HCT116 (cell line): ENCODE measurements around the gene PDE6A. TPM values are rescaled to one million over a fixed set of nuclear protein-coding genes. Genes with fewer than 3 reads are reported as not detected.

Experiments used
- ATAC-seq: fragments of 200-7000 bp; cut with Tn5 transposase; 2 replicates; pipeline ENCODE4 v1.9.1; 2020; ENCODE audit warnings: mild to moderate bottlenecking, moderate library complexity
- BruUV-seq: library from RNA; stranded (reverse); fragments of 400-500 nt; replicated peaks from 2 replicates; lab custom pipeline; 2021; lab: Mats Ljungman, UMichigan
- CTCF ChIA-PET: fragments of 300-600 bp; sonication (Branson Sonifier 250); formaldehyde crosslinking; loops from one replicate; lab custom pipeline; 2021; ENCODE audit warnings: antibody characterized with exemption; lab: Charles Lee
- POLR2A ChIA-PET: fragments of 300-600, 350-600 bp; sonication (Branson Sonifier 250); formaldehyde crosslinking; loops from one replicate; lab custom pipeline; 2021; ENCODE audit warnings: antibody characterized with exemption; lab: Charles Lee
- RAD21 ChIA-PET, 2 experiments: fragments of 300-600 bp; sonication (Branson Sonifier 250); formaldehyde crosslinking; loops; one replicate each; lab custom pipeline; 2023; ENCODE audit warnings: low total read pairs in 2 of 2; ENCODE audit not compliant: uncharacterized antibody in 2 of 2, unreplicated experiment in 2 of 2, low non-redundant PET in 1 of 2; lab: Charles Lee
- DNase-seq: peaks from one replicate; pipeline ENCODE4 v3.0.0-alpha.2; 2010; ENCODE audit warnings: low read depth, low spot score
- H2AFZ ChIP-seq: fragments of 200-600 bp; shearing (Covaris generic), sonication (generic); 2 replicates; pipeline ENCODE4 v1.6.1; 2017; ENCODE audit warnings: low read depth, mixed run types, mixed read lengths, antibody characterized with exemption, low read length; ENCODE audit not compliant: poor library complexity, severe bottlenecking
- H3K27ac ChIP-seq: 2 replicates; pipeline ENCODE4 v1.5.1; 2012; ENCODE audit warnings: low read depth, low read length
- H3K27me3 ChIP-seq: fragments of 200-600 bp; sonication (generic); 2 replicates; pipeline ENCODE4 v1.6.1; 2016; ENCODE audit warnings: mixed run types, low read length, mixed read lengths; ENCODE audit not compliant: insufficient read depth
- H3K36me3 ChIP-seq, 2 experiments: fragments of 200-500 bp in 1 of 2; fragments of 200-600 bp in 1 of 2; sonication (Bioruptor generic) in 1 of 2; sonication (generic) in 1 of 2; 2 replicates each; pipeline versions ENCODE4 v1.5.1 to v1.6.1; 2014 to 2016; ENCODE audit warnings: low read length in 2 of 2, inconsistent platforms in 1 of 2, mixed read lengths in 1 of 2, mixed run types in 1 of 2; ENCODE audit not compliant: insufficient read depth in 2 of 2, control insufficient read depth in 1 of 2
- H3K4me1 ChIP-seq, 2 experiments: fragments of 200-600 bp in 1 of 2; sonication (generic) in 1 of 2; 2 replicates each; pipeline versions ENCODE4 v1.5.1 to v1.6.1; 2012 to 2017; ENCODE audit warnings: low read length in 2 of 2, inconsistent platforms in 1 of 2, mild to moderate bottlenecking in 1 of 2, mixed read lengths in 1 of 2, mixed run types in 1 of 2, moderate library complexity in 1 of 2; ENCODE audit not compliant: insufficient read depth in 2 of 2, control insufficient read depth in 1 of 2
- H3K4me2 ChIP-seq: fragments of 200-600 bp; sonication (generic); 2 replicates; pipeline ENCODE4 v1.6.1; 2017; ENCODE audit warnings: mixed run types, low read length, mixed read lengths
- H3K4me3 ChIP-seq, 2 experiments: fragments of 200-600 bp in 1 of 2; sonication (generic) in 1 of 2; replicated peaks in 1 of 2; 2 replicates each; pipeline ENCODE4 v1.5.1; 2011 to 2016; ENCODE audit warnings: low read length in 2 of 2, control low read depth in 1 of 2, low read depth in 1 of 2, mild to moderate bottlenecking in 1 of 2, mixed read lengths in 1 of 2, mixed run types in 1 of 2
- H3K79me2 ChIP-seq: fragments of 200-600 bp; sonication (generic); 2 replicates; pipeline ENCODE4 v1.6.1; 2017; ENCODE audit warnings: mild to moderate bottlenecking, mixed run types, low read length, moderate library complexity, mixed read lengths; ENCODE audit not compliant: insufficient read depth
- H3K9ac ChIP-seq: fragments of 200-600 bp; sonication (generic); 2 replicates; pipeline ENCODE4 v1.6.1; 2016; ENCODE audit warnings: low read length, mixed read lengths
- H3K9me2 ChIP-seq: fragments of 200-600 bp; sonication (generic), shearing (Covaris generic); 2 replicates; pipeline ENCODE4 v1.6.1; 2017; ENCODE audit warnings: mixed run types, mild to moderate bottlenecking, moderate library complexity; ENCODE audit not compliant: insufficient read depth
- H3K9me3 ChIP-seq, 2 experiments: fragments of 200-500 bp in 1 of 2; fragments of 200-600 bp in 1 of 2; sonication (Bioruptor generic) in 1 of 2; sonication (generic) in 1 of 2; 2 replicates each; pipeline ENCODE4 v1.6.1; 2014 to 2017; ENCODE audit warnings: low read length in 2 of 2, mixed read lengths in 2 of 2, inconsistent platforms in 1 of 2, low read depth in 1 of 2, mild to moderate bottlenecking in 1 of 2, mixed run types in 1 of 2, moderate library complexity in 1 of 2; ENCODE audit not compliant: control insufficient read depth in 1 of 2, insufficient read depth in 1 of 2
- H4K20me1 ChIP-seq: fragments of 200-600 bp; sonication (generic), shearing (Covaris generic); 2 replicates; pipeline ENCODE4 v1.6.1; 2017; ENCODE audit warnings: mixed run types, mild to moderate bottlenecking, moderate library complexity; ENCODE audit not compliant: insufficient read depth
- CBX3 ChIP-seq: IDR thresholded peaks from 2 replicates; pipeline ENCODE4 v1.6.1; 2012; ENCODE audit warnings: low read depth
- CEBPB ChIP-seq: IDR thresholded peaks from 2 replicates; pipeline ENCODE4 v1.6.1; 2012; ENCODE audit warnings: low read depth
- EGR1 ChIP-seq: IDR thresholded peaks from 2 replicates; pipeline ENCODE4 v1.6.1; 2012; ENCODE audit warnings: low read depth
- ELF1 ChIP-seq: IDR thresholded peaks from 2 replicates; pipeline ENCODE4 v1.6.1; 2012; ENCODE audit warnings: low read depth, borderline replicate concordance
- FOSL1 ChIP-seq: IDR thresholded peaks from 2 replicates; pipeline ENCODE4 v1.6.1; 2012; ENCODE audit warnings: low read depth
- JUND ChIP-seq: IDR thresholded peaks from 2 replicates; pipeline ENCODE4 v1.6.1; 2012
- SIN3A ChIP-seq: IDR thresholded peaks from 2 replicates; pipeline ENCODE4 v1.6.1; 2012; ENCODE audit warnings: low read depth
- SRF ChIP-seq: IDR thresholded peaks from 2 replicates; pipeline ENCODE4 v1.6.1; 2012; ENCODE audit warnings: low read depth
- ZFX ChIP-seq: fragments of 450-650 bp; IDR thresholded peaks from 2 replicates; pipeline ENCODE4 v1.6.1; 2017
- intact Hi-C: fragments of 100-400 bp; cut with micrococcal nuclease; formaldehyde crosslinking; loops from 2 replicates; pipeline ENCODE4 v1.10.0; 2022
- total RNA-seq: library from RNA; stranded (reverse); gene quantifications from one replicate; pipeline ENCODE4 v1.2.1, GENCODE V29; 2021; ENCODE audit not compliant: unreplicated experiment
- TF ChIP-seq, protein P1 (sequence below): IDR thresholded peaks from 2 replicates; pipeline ENCODE4 v1.6.1; 2011; ENCODE audit warnings: mild to moderate bottlenecking, low read length, moderate library complexity; ENCODE audit not compliant: insufficient replicate concordance; ENCODE audit errors: extremely low read depth
- TF ChIP-seq, protein P2 (sequence below): IDR thresholded peaks from 2 replicates; pipeline ENCODE4 v1.6.1; 2012

Gene PDE6A
- total RNA-seq, 1 experiment from 2014 or later, result not detected

DNA sequence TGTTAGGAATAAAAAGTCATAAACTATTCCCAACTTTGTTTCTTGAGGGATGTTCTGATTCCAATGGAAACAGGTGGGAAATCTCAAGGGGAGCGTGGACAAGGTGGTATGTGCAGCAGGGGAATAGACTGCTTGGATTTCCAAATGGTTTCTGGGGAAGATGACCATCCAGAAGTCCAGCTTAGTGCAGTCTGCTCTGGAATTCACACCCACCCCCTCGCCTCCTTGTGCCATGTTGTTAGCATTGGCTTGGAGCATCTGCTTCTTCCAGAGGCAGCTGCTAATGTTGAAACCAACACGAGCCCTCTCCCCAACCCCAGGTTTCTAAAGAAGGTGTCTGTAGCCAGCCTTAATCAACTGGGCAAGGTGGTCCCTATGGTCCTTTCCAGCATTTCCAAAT lies 90.9 kb downstream of the PDE6A start:
- Histone ChIP-seq H4K20me1 (no peaks in the 10 kb centered on the region), H3K27ac (no peak overlapping the region), H3K9me3 (no peaks in the 10 kb centered on the region), H3K79me2 (no peaks in the 10 kb centered on the region), H3K9me2 (no peaks in the 10 kb centered on the region), H3K27me3 (no peaks in the 10 kb centered on the region), H2AFZ (no peak overlapping the region), H3K4me3 (no peak overlapping the region)
- CTCF ChIA-PET, result interaction anchor here (0.9 to 2.0 kb wide), 12 partner anchors 8 to 216 kb away, joined by 3 to 30 read pairs (median 10); partner anchors contain the start of gene SLC26A2
- POLR2A ChIA-PET, result interaction anchor here (2.0 kb wide), 1 partner anchor 107 kb away, joined by 6 read pairs; the partner anchor contains the start of gene SLC26A2
- TF ChIP-seq FOSL1, result no peak
- TF ChIP-seq EGR1, result no peak
- no peak for TF ChIP-seq CBX3
- TF ChIP-seq, protein P1, sequence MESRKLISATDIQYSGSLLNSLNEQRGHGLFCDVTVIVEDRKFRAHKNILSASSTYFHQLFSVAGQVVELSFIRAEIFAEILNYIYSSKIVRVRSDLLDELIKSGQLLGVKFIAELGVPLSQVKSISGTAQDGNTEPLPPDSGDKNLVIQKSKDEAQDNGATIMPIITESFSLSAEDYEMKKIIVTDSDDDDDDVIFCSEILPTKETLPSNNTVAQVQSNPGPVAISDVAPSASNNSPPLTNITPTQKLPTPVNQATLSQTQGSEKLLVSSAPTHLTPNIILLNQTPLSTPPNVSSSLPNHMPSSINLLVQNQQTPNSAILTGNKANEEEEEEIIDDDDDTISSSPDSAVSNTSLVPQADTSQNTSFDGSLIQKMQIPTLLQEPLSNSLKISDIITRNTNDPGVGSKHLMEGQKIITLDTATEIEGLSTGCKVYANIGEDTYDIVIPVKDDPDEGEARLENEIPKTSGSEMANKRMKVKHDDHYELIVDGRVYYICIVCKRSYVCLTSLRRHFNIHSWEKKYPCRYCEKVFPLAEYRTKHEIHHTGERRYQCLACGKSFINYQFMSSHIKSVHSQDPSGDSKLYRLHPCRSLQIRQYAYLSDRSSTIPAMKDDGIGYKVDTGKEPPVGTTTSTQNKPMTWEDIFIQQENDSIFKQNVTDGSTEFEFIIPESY, result no peak
- no peak for TF ChIP-seq ELF1
- no peak for TF ChIP-seq SIN3A
- no peak for TF ChIP-seq CEBPB
- TF ChIP-seq JUND, result no peak
- no peak for TF ChIP-seq SRF
- TF ChIP-seq, protein P2, sequence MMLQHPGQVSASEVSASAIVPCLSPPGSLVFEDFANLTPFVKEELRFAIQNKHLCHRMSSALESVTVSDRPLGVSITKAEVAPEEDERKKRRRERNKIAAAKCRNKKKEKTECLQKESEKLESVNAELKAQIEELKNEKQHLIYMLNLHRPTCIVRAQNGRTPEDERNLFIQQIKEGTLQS, result no peak
- no peak for TF ChIP-seq ZFX
- TF ChIP-seq, all 23 proteins: peak for 0
- H3K9ac ChIP-seq, result no peak overlapping the region
- intact Hi-C loops, result loop anchor here (1.0 to 5.0 kb wide), 2 partner anchors 139 to 216 kb away; no protein-coding TSS in a partner anchor
- ATAC-seq, result no peak
- BruUV-seq, result no TSS peak
- H3K4me1 ChIP-seq, result no peaks in the 10 kb centered on the region; a peak in 1 of 4 replicates
- RAD21 ChIA-PET, result interaction anchor here (0.6 to 1.6 kb wide), 3 partner anchors 13 to 108 kb away, joined by 3 to 5 read pairs (median 4); no protein-coding TSS in a partner anchor
- peaks cover 0 to under 1% of the 10 kb centered on the region in 2 experiments; a peak in 1 of 4 replicates for H3K36me3 ChIP-seq
- no peak for DNase-seq
- no peak overlapping the region for H3K4me2 ChIP-seq
